Keratinocyte (primary cell): Measurements from ENCODE around the gene SLC27A5. TPM values are rescaled to one million over a fixed set of nuclear protein-coding genes. Genes with fewer than 3 reads are reported as not detected.

Source experiments
- DNase-seq: peaks from one replicate; pipeline ENCODE4 v3.0.0-alpha.2; 2011; ENCODE audit warnings: low read depth, missing footprints, low spot score
- FAIRE-seq: peaks from 2 replicates; lab custom pipeline; 2011; peaks lifted over from hg19 to GRCh38; lab: Jason Lieb, UNC
- H2AFZ ChIP-seq: 2 replicates; pipeline ENCODE4 v1.6.0; 2012; ENCODE audit warnings: low read length, control low read depth, inconsistent platforms; ENCODE audit not compliant: control insufficient read depth
- H3K27ac ChIP-seq: 2 replicates; pipeline ENCODE4 v1.5.1; 2011; ENCODE audit warnings: low read length; ENCODE audit not compliant: control insufficient read depth, insufficient read depth
- H3K27me3 ChIP-seq: 3 replicates; pipeline ENCODE4 v1.6.0; 2011; ENCODE audit warnings: low read length; ENCODE audit not compliant: control insufficient read depth, insufficient read depth; ENCODE audit errors: extremely low read depth
- H3K36me3 ChIP-seq, 2 experiments: 2 replicates in 1 of 2; 3 replicates in 1 of 2; pipeline ENCODE4 v1.5.1; 2011; ENCODE audit warnings: low read length in 2 of 2, mild to moderate bottlenecking in 1 of 2; ENCODE audit not compliant: control insufficient read depth in 2 of 2, insufficient read depth in 2 of 2; ENCODE audit errors: extremely low read depth in 1 of 2
- H3K4me1 ChIP-seq: 3 replicates; pipeline ENCODE4 v1.5.1; 2011; ENCODE audit warnings: low read length; ENCODE audit not compliant: control insufficient read depth, insufficient read depth; ENCODE audit errors: extremely low read depth
- H3K4me2 ChIP-seq: 3 replicates; pipeline ENCODE4 v1.6.0; 2011; ENCODE audit warnings: low read depth, low read length; ENCODE audit not compliant: control insufficient read depth, insufficient read depth; ENCODE audit errors: extremely low read depth
- H3K4me3 ChIP-seq, 3 experiments: fragments of 200-600 bp in 1 of 3; sonication (generic) in 1 of 3; 2 replicates in 2 of 3; 3 replicates in 1 of 3; pipeline ENCODE4 v1.5.1; 2011 to 2016; ENCODE audit warnings: low read length in 3 of 3, mild to moderate bottlenecking in 3 of 3, control low read depth in 2 of 3, inconsistent platforms in 1 of 3, low read depth in 1 of 3, mixed read lengths in 1 of 3, mixed run types in 1 of 3, moderate library complexity in 1 of 3; ENCODE audit not compliant: control insufficient read depth in 2 of 3, insufficient read depth in 2 of 3; ENCODE audit errors: extremely low read depth in 1 of 3
- H3K79me2 ChIP-seq: 2 replicates; pipeline ENCODE4 v1.6.0; 2012; ENCODE audit warnings: low read length; ENCODE audit not compliant: control insufficient read depth, insufficient read depth
- H3K9ac ChIP-seq: 3 replicates; pipeline ENCODE4 v1.6.0; 2011; ENCODE audit warnings: low read length; ENCODE audit not compliant: control insufficient read depth, insufficient read depth; ENCODE audit errors: extremely low read depth
- H3K9me1 ChIP-seq: 3 replicates; pipeline ENCODE4 v1.6.0; 2011; ENCODE audit warnings: low read length; ENCODE audit not compliant: control insufficient read depth, insufficient read depth; ENCODE audit errors: extremely low read depth
- H3K9me3 ChIP-seq: 2 replicates; pipeline ENCODE4 v1.5.1; 2012; ENCODE audit warnings: low read depth, low read length; ENCODE audit not compliant: control insufficient read depth
- H4K20me1 ChIP-seq: 3 replicates; pipeline ENCODE4 v1.6.0; 2011; ENCODE audit warnings: low read length; ENCODE audit not compliant: control insufficient read depth, insufficient read depth; ENCODE audit errors: extremely low read depth
- CTCF ChIP-seq, 3 experiments: IDR thresholded peaks in 1 of 3; conservative IDR thresholded peaks in 1 of 3; optimal IDR thresholded peaks in 1 of 3; 2 replicates in 2 of 3; 3 replicates in 1 of 3; pipeline versions ENCODE3 to v1.5.1; 2011; ENCODE audit warnings: low read length in 3 of 3, mild to moderate bottlenecking in 3 of 3, moderate library complexity in 2 of 3, control low read depth in 1 of 3, inconsistent platforms in 1 of 3; ENCODE audit not compliant: insufficient read depth in 2 of 3; ENCODE audit errors: extremely low read depth in 1 of 3
- EZH2 ChIP-seq: IDR thresholded peaks from one replicate; pipeline ENCODE4 v1.6.1; 2012; ENCODE audit warnings: inconsistent platforms, mild to moderate bottlenecking, low read length, moderate library complexity
- dilution Hi-C: fragments of 300-500 bp; cut with MboI; formaldehyde crosslinking; loops from one replicate; pipeline ENCODE4 v1.7.0; 2020; ENCODE audit warnings: low sequenced_read_pairs; ENCODE audit not compliant: extremely low pct_ligation_motif_present
- polyA plus RNA-seq, 5 experiments: library from polyadenylated mRNA; depleted of rRNA in 3 of 5; stranded (reverse) in 3 of 5; stranded (forward) in 1 of 5; unstranded in 1 of 5; fragments of >200 nt; gene quantifications; 1 replicate in 1 of 5; 2 replicates in 3 of 5; 3 replicates in 1 of 5; pipeline versions ENCODE4 v1.2.1 to v1.2.3, GENCODE V29; 2011 to 2012; ENCODE audit warnings: missing spikeins in 2 of 5, low read depth in 1 of 5, low replicate concordance in 1 of 5

SLC27A5 gene
- polyA plus RNA-seq, 1 donor (not counting 4 experiments of a cell fraction or from before 2014, with no cell fraction given) = 13.4 TPM

- Histone ChIP-seq H3K9me3 (no peaks in the 10 kb centered on the region), H3K27me3 (no peaks in the 10 kb centered on the region), H3K36me3 (peaks cover 7 to 9% of the 10 kb centered on the region in 2 experiments), H3K79me2 (no peaks in the 10 kb centered on the region), H3K4me2 (no peak overlapping the region), H3K9ac (no peak overlapping the region), H3K9me1 (no peaks in the 10 kb centered on the region), H2AFZ (no peak overlapping the region), H3K27ac (no peak overlapping the region), H3K4me1 (peaks cover 15% of the 10 kb centered on the region), H4K20me1 (no peaks in the 10 kb centered on the region), H3K4me3 (no peak overlapping the region)
- DNase-seq (no peak), FAIRE-seq (no peak)
- dilution Hi-C loops = no loop called here
- TF ChIP-seq CTCF (optimal IDR thresholded peaks at IDR 0.05 in 1 of 3, IDR thresholded peaks at IDR 0.05 in 1 of 3, conservative IDR thresholded peaks at IDR 0.05 in 1 of 3; ENCODE audit: extremely low read depth in 1 of 3, insufficient read depth in 2 of 3, low read length in 3 of 3) = no peak
- no peak for TF ChIP-seq EZH2
These were observed 32.5 kb downstream of the SLC27A5 start for GRCh38 chr19:58479303-58479702.

GRCh38 chr19:58477871-58478270, 33.9 kb downstream of the SLC27A5 start:
- no peak for FAIRE-seq
- Histone ChIP-seq H3K79me2 (no peaks in the 10 kb centered on the region), H3K4me3 (no peak overlapping the region), H3K27ac (no peak overlapping the region), H3K9me1 (no peaks in the 10 kb centered on the region), H4K20me1 (no peaks in the 10 kb centered on the region), H3K9me3 (no peaks in the 10 kb centered on the region), H3K36me3 (peaks cover 7 to 10% of the 10 kb centered on the region in 2 experiments), H3K4me2 (no peak overlapping the region), H3K27me3 (no peaks in the 10 kb centered on the region), H2AFZ (no peak overlapping the region), H3K4me1 (peaks cover 15% of the 10 kb centered on the region), H3K9ac (no peak overlapping the region)
- no peak for TF ChIP-seq EZH2
- TF ChIP-seq CTCF (optimal IDR thresholded peaks at IDR 0.05 in 1 of 3, IDR thresholded peaks at IDR 0.05 in 1 of 3, conservative IDR thresholded peaks at IDR 0.05 in 1 of 3; ENCODE audit: extremely low read depth in 1 of 3, insufficient read depth in 2 of 3, low read length in 3 of 3) = no peak
- no peak for DNase-seq
- dilution Hi-C loops = no loop called here
